IPS-18a (cell line): ENCODE results near the gene IGFBP7.
A peak's percentile ranks its signal among the peaks of the same experiment; 100 is the strongest.
"Not testable (repeated sequence)": the region's sequence is repeated elsewhere in the genome, so short reads cannot be mapped to it uniquely, and the experiment has no call there.

Experiments used
- H3K27ac ChIP-seq: one replicate; pipeline ENCODE4 v1.5.1; 2013; ENCODE audit warnings: low read length
- H3K27me3 ChIP-seq: one replicate; pipeline ENCODE4 v1.6.1; 2013; ENCODE audit warnings: mild to moderate bottlenecking, low read length; ENCODE audit not compliant: control insufficient read depth, insufficient read depth
- H3K36me3 ChIP-seq: one replicate; pipeline ENCODE4 v1.6.1; 2013; ENCODE audit warnings: low read depth, low read length; ENCODE audit not compliant: control insufficient read depth
- H3K4me1 ChIP-seq: one replicate; pipeline ENCODE4 v1.6.1; 2013; ENCODE audit warnings: low read depth, low read length; ENCODE audit not compliant: control insufficient read depth
- H3K4me3 ChIP-seq: one replicate; pipeline ENCODE4 v1.5.1; 2013; ENCODE audit warnings: low read length
- H3K9ac ChIP-seq: one replicate; pipeline ENCODE4 v1.6.1; 2013; ENCODE audit warnings: mild to moderate bottlenecking, low read length, moderate library complexity
- H3K9me3 ChIP-seq: one replicate; pipeline ENCODE4 v1.6.1; 2013; ENCODE audit warnings: low read depth, low read length; ENCODE audit not compliant: control insufficient read depth

Gene IGFBP7

DNA sequence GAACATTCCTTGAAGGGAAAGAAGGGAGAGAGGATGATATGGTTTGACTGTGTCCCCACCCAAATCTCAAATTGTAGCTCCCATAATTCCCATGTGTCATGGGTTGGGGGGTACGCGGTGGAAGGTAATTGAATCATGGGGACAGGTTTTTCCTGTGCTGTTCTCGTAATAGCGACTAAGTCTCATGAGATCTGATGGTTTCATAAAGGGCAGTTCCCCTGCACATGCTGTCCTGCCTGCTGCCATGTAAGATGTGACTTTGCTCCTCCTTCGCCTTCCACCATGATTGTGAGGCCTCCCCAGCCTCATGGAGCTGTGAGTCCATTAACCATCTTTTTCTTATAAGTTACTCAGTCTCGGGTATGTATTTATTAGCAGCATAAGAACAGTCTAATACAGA, 63.1 kb downstream of the IGFBP7 start:
- not testable (repeated sequence) for H3K27ac ChIP-seq, H3K9me3 ChIP-seq, H3K4me1 ChIP-seq, H3K27me3 ChIP-seq, H3K36me3 ChIP-seq, H3K4me3 ChIP-seq, H3K9ac ChIP-seq

DNA sequence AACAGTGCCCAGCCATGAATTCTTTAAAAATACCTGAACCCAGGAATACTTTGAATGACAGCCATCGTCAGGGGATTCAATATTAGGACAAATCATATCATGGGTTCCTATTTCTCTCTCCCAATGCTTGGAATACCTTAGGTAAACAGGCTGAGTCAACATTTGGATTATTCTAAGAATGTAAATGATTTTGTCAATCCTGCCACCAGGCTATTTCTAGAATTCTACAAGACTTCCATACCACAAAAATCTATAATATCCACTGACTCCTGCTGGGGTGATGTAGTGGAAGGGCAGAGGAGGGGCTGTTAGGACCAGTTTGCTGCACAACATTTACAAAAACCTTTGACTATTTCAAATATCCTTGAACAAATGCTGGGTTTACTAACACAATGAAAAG, 65.2 kb downstream of the IGFBP7 start:
- H3K36me3 ChIP-seq: no peaks in the 10 kb centered on the region
- H3K9ac ChIP-seq: no peak overlapping the region
- no peaks in the 10 kb centered on the region for H3K4me1 ChIP-seq
- no peaks in the 10 kb centered on the region for H3K9me3 ChIP-seq
- no peak overlapping the region for H3K27ac ChIP-seq
- no peak overlapping the region for H3K4me3 ChIP-seq
- H3K27me3 ChIP-seq: no peaks in the 10 kb centered on the region

DNA sequence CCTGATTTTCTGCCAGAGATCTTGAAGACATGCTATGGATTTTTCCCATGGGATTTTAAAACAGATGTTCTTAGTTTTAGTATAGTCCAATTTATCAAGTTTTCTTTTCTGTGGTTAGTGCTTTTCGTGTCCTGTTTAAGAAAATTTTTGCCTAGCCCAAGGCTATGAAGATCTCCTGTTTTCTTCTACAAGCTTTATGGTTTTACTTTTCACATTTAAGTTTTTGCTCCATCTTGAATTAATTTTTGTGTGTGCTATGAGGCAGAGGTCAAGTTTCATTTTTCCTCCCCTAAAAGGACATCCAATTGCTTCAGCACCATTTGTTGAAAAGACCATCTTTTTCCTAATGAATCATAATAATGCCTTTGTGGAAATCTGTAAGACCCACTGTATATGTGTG, 65.9 kb downstream of the IGFBP7 start:
- Histone ChIP-seq H3K9me3 (no peaks in the 10 kb centered on the region), H3K27ac (no peak overlapping the region), H3K36me3 (no peaks in the 10 kb centered on the region), H3K27me3 (no peaks in the 10 kb centered on the region), H3K4me1 (no peaks in the 10 kb centered on the region), H3K4me3 (no peak overlapping the region), H3K9ac (no peak overlapping the region)

DNA sequence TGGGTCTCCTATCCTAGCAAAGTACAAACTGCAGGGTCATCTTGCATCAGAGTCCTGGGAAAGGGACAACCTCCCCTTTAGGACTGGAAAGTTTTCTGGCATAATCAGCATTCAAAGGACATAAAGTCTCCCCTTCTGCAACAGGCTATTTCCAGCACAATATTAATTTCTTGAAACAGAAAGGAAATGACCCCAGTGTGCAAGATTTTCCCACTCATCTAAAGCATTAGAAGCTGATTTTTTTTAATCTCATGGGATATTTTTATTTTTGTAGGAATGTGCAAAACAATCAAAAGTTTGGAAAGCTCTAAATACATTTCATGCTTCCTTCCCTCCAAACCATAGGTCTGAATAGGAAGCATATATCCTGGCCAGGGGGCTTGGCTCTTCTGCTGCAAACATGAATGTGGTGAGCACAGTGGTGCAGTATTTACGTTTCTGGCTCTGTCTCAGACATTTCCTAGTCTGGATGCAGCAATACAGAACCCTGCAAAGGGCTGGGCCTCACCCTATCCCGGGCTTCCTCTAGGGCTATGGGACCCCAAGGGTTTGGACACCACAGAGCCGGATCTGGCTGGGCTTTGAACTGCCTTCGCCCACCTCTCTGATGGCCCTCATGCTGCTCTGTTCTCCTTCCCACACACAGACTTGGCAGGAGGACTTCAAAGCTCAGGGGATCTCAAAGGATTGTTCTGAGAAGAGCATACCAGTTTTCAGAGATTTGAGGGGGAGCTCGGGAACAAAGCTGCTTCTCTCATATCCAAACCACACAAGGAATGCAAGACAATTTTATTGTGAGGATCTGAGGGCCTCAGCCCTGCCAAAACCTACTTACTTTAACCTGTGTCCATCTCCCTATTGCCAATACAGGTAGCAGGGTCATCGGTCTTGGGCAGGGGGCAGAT, 66.6 kb downstream of the IGFBP7 start:
- Histone ChIP-seq H3K4me1 (no peaks in the 10 kb centered on the region), H3K36me3 (no peaks in the 10 kb centered on the region), H3K9ac (no peak overlapping the region), H3K9me3 (no peaks in the 10 kb centered on the region), H3K4me3 (no peak overlapping the region), H3K27me3 (no peaks in the 10 kb centered on the region), H3K27ac (no peak overlapping the region)

DNA sequence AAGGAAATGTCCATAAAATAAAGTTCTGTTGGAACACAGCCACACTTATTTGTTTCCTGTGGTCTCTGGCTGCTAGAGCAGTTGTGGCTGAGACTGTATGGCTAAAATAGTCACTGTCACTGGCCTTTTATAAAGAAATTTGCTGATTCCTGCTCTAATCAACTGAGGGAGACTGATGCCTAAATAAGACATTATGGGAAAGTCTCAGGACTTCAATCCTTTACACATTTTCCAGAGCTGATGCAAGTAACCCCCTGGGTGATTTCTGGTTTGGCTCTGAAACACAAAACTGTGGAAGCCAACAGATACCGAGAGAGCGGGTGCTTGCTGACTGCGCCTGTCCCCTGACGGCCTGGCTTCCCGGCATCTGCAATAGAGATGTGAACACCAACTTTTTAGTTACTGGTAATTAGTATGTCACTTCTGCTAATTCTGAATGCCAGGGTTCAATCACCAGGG, 67.4 kb downstream of the IGFBP7 start:
- no peak overlapping the region for H3K27ac ChIP-seq
- H3K4me1 ChIP-seq: no peaks in the 10 kb centered on the region
- no peaks in the 10 kb centered on the region for H3K27me3 ChIP-seq
- H3K36me3 ChIP-seq: no peaks in the 10 kb centered on the region
- H3K9ac ChIP-seq: no peak overlapping the region
- H3K4me3 ChIP-seq: no peak overlapping the region
- H3K9me3 ChIP-seq: no peaks in the 10 kb centered on the region

DNA sequence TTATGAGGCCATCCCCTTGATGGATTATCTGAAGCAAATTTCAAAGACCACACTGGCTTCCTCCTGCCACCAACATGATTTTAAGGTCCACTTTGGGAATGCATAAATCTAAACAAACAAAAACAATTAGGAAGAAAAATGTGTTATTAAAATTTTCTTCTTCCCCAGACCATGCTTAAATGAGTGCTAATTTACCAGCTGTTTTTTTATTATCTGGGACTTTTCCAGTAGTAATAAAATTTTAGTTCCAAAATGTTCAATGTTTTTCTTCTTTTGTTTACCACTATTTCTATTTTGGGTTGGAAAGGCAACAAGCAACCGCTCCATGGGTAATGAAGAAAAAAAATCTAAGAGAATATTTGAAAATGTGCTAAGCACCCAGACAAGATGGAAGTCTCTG, 69.2 kb downstream of the IGFBP7 start:
- H3K9me3 ChIP-seq: no peaks in the 10 kb centered on the region
- H3K4me3 ChIP-seq: no peak overlapping the region
- no peak overlapping the region for H3K9ac ChIP-seq
- no peak overlapping the region for H3K27ac ChIP-seq
- H3K36me3 ChIP-seq: no peaks in the 10 kb centered on the region
- no peaks in the 10 kb centered on the region for H3K4me1 ChIP-seq
- H3K27me3 ChIP-seq: no peaks in the 10 kb centered on the region

DNA sequence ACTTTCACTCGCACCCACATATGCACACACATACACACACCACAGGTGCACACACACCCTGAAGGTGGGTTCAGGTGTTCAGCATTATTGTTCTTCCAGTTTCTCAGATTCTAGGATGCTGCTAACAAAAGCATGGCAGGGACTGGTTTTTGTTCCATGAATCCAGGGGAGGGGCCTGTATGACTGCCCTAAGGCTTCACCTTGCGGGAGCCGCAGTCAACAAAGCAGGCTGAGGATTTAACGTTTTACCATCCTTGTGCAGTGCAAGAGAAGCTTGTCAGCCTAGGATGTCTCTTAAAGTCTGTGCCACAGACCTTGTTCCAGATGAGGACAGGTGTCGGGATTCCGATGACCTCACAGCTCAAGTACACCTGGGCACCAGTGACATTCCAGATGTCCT, 69.7 kb downstream of the IGFBP7 start:
- H3K36me3 ChIP-seq: no peaks in the 10 kb centered on the region
- H3K27me3 ChIP-seq: no peaks in the 10 kb centered on the region
- H3K4me3 ChIP-seq: no peak overlapping the region
- H3K9ac ChIP-seq: no peak overlapping the region
- H3K4me1 ChIP-seq: no peaks in the 10 kb centered on the region
- no peaks in the 10 kb centered on the region for H3K9me3 ChIP-seq
- H3K27ac ChIP-seq: no peak overlapping the region

DNA sequence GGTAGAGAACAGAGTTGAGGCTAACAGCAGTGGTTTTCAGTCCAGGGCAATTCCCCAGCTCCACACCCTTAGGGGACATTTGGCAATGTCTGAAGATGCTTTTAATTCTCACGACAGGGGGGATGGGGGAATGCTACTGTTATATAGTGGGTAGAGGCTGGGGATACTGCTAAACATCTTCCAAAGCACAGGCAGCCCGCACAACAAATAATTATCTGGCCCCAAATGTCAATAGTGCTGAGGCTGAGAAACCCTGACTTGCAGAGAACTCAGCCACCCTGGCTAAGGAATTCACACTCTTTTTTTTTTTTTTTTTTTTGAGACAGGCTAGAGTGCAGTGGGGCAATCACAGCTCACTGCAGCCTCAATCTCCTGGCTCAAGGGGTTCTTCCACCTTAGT, 70.8 kb downstream of the IGFBP7 start:
- no peaks in the 10 kb centered on the region for H3K4me1 ChIP-seq
- H3K27me3 ChIP-seq: no peaks in the 10 kb centered on the region
- no peaks in the 10 kb centered on the region for H3K9me3 ChIP-seq
- no peak overlapping the region for H3K27ac ChIP-seq
- no peak overlapping the region for H3K4me3 ChIP-seq
- H3K9ac ChIP-seq: no peak overlapping the region
- H3K36me3 ChIP-seq: no peaks in the 10 kb centered on the region

DNA sequence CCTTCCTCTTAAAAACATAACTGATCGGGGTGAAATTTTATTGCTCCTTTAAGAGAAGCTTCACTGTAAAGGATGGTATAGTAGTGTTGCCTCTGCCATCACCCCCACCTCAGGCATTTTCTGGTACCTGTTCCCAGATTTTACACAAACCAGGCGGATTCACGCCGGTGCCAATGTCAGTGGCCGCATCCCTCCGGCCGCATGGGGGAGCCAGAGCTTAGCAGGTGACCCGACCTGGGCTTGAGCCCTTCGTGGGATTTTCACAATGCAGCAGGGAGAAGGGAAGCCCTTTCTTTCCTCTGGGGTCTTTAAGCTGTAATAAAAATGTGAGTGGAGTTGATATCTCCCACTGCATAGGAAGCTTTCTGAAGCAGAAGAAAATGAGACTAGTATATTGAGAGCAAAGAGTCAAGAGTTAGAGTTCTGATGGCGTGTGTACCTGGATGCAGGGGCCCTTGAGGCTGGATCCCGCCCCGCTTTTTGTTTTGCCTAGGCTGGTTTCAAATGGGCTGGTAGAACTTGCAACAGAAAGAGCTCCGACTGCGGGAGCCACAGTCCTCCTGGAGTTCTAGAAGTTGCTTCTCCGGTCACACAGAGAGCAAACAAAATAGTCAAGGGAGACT, 72.1 kb downstream of the IGFBP7 start:
- Histone ChIP-seq H3K4me1 (no peaks in the 10 kb centered on the region), H3K27me3 (no peaks in the 10 kb centered on the region), H3K9ac (no peak overlapping the region), H3K9me3 (no peaks in the 10 kb centered on the region), H3K36me3 (no peaks in the 10 kb centered on the region), H3K4me3 (peak overlapping the region; percentile 46), H3K27ac (no peak overlapping the region)

DNA sequence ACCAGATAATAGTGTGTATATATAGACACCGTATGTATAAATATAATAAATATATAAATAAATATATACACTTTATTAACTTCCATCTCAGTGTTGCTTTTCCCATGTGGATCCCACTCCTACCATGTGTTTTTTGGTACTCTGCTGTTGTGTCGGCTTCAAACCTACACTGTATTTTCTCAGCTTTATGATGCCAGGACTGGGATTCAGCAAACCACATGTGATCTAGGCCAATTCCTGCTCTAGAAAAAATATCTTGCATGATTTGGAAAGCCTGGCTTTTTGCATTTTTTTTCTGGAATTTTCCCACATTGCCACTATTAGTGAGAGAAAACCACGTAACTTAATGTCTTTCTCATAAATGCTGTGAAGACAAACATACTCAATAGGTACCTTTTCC, 75.7 kb downstream of the IGFBP7 start:
- no peak overlapping the region for H3K4me3 ChIP-seq
- no peaks in the 10 kb centered on the region for H3K9me3 ChIP-seq
- no peaks in the 10 kb centered on the region for H3K4me1 ChIP-seq
- H3K27me3 ChIP-seq: no peaks in the 10 kb centered on the region
- H3K36me3 ChIP-seq: peaks cover 31% of the 10 kb centered on the region
- H3K9ac ChIP-seq: no peak overlapping the region
- no peak overlapping the region for H3K27ac ChIP-seq

DNA sequence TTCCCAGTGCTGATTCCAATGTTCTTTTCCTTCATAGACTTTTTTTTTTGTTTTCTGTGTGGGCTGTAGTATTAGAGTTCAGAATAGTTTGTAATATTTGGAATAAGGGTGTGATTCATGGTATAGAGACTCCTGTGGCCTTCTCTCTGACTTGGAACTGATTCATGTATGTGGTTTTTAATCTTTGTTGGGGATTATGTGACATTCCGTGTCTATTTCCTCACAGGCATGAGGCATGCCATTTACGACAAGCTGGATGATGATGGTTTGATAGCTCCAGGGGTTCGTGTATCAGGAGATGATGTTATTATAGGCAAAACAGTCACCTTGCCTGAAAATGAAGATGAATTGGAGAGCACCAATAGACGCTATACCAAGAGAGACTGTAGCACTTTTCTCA, 87.1 kb downstream of the IGFBP7 start:
- Histone ChIP-seq H3K9ac (no peak overlapping the region), H3K4me1 (no peaks in the 10 kb centered on the region), H3K9me3 (no peaks in the 10 kb centered on the region), H3K27ac (no peak overlapping the region), H3K4me3 (no peak overlapping the region), H3K27me3 (no peaks in the 10 kb centered on the region), H3K36me3 (peaks cover 81% of the 10 kb centered on the region)
